Heart right ventricle (tissue), 16 donors: ENCODE results near the gene PCDHA5. TPM values are rescaled to one million over a fixed set of nuclear protein-coding genes. Genes with fewer than 3 reads are reported as not detected.
"Not testable (repeated sequence)": the region's sequence is repeated elsewhere in the genome, so short reads cannot be mapped to it uniquely, and the experiment has no call there.

Source experiments
- ATAC-seq, 8 donors: fragments of 200-7000 bp; cut with Tn5 transposase; one replicate each; pipeline ENCODE4 v1.9.1; 2020; ENCODE audit warnings: mild to moderate bottlenecking in 8 of 8, moderate library complexity in 8 of 8, moderate number of reproducible peaks in 1 of 8
- DNase-seq, 2 donors: peaks; one replicate each; pipeline ENCODE4 v3.0.0-alpha.2; 2020
- H3K27ac ChIP-seq, 10 donors: fragments of 200-600 bp; sonication (generic) in 2 of 10; one replicate each; pipeline versions ENCODE4 v1.5.0 to v1.8.0; 2020 to 2022; ENCODE audit warnings: mild to moderate bottlenecking in 3 of 10
- H3K27me3 ChIP-seq, 7 donors: fragments of 200-600 bp; one replicate each; pipeline ENCODE4 v1.8.0; 2021 to 2022; ENCODE audit warnings: mild to moderate bottlenecking in 2 of 7
- H3K36me3 ChIP-seq, 9 donors: fragments of 200-600 bp; sonication (generic) in 1 of 9; one replicate each; pipeline versions ENCODE4 v1.5.0 to v1.8.0; 2020 to 2022; ENCODE audit warnings: mild to moderate bottlenecking in 2 of 9
- H3K4me1 ChIP-seq, 9 donors: fragments of 200-600 bp; sonication (generic) in 1 of 9; one replicate each; pipeline versions ENCODE4 v1.5.0 to v1.8.0; 2020 to 2022; ENCODE audit warnings: mild to moderate bottlenecking in 4 of 9
- H3K4me3 ChIP-seq, 10 donors: fragments of 200-600 bp; sonication (generic) in 2 of 10; one replicate each; pipeline versions ENCODE4 v1.5.0 to v1.8.0; 2020 to 2022; ENCODE audit warnings: mild to moderate bottlenecking in 7 of 10, moderate library complexity in 2 of 10
- H3K9me3 ChIP-seq, 11 donors: fragments of 200-600 bp in 10 of 11; sonication (generic) in 2 of 11; one replicate each; pipeline versions ENCODE4 v1.5.0 to v1.8.0; 2013 to 2022; ENCODE audit warnings: mild to moderate bottlenecking in 2 of 11, control low read depth in 1 of 11, moderate library complexity in 1 of 11
- CTCF ChIP-seq, 9 donors: fragments of 200-600 bp; sonication (generic) in 2 of 9; IDR thresholded peaks; one replicate each; pipeline versions ENCODE4 v1.5.0 to v1.8.0; 2021 to 2022; ENCODE audit warnings: antibody characterized with exemption in 9 of 9, mild to moderate bottlenecking in 5 of 9, moderate library complexity in 1 of 9
- WGBS, 2 donors: extraction: QIAGEN DNeasy Blood & Tissue Kit; methylation state at CpG; one replicate each; pipeline ENCODE4 v1.1.7; 2013; ENCODE audit warnings: inconsistent platforms in 1 of 2; 5-methylcytosine and 5-hydroxymethylcytosine counted together
- intact Hi-C, 10 donors: fragments of 100-400 bp; cut with DNase I; formaldehyde crosslinking; loops; one replicate each; pipeline versions ENCODE4 v1.11.1 to v1.14.2; 2022
- polyA plus RNA-seq, 2 donors: library from polyadenylated mRNA; stranded (reverse); fragments of 200-250 nt; gene quantifications; one replicate each; pipeline ENCODE4 v1.2.3, GENCODE V29; 2013
- total RNA-seq, 10 donors: library from RNA; stranded (reverse); fragmentation: NEBNext Ultra II Directional in 3 of 10; extraction: Animal tissue kit (Norgen Biotek cat#: 25700) in 3 of 10; gene quantifications; one replicate each; pipeline versions ENCODE4 v1.2.1 to v1.2.4, GENCODE V29; 2021 to 2023
- donor health status: Arrhythmogenic right ventricular cardiomyopathy.
- donor health status: ischemic (EF 13 %, LVEDD 7.1; RV severe dilation, severe dysfunction).
- donor health status: healthy with polysubstance abuse.
- donor health status: DM: no; HTN: yes; CAD: no.
- donor health status: DM: no; HTN: no; CAD: no.
- donor health status: ischemic (EF 25% LVEDD 6.9; RV normal size, moderate dysfunction).
- donor health status: ischemic (EF 25% LVEDD 5.7; RV mildly dilated, moderate dysfunction).
- donor health status: healthy.
- donor health status: DM: yes; HTN: yes; CAD: no.
- donor health status: Ischemic cardiomyopathy.
- donor health status: ischemic (EF 35%, LVEDD 5.7; RV mildly dilated, moderate dysfunction).
- donor health status: nonischemic (EF 11% LVEDD 7.7; RV severe dilation, severe dysfunction).
- donor health status: DM: yes; HTN: yes; CAD: no.
- donor health status: PGD.
- donor health status: ischemic (EF 29% LVEDD 5.4; RV normal size, mild dysfunction).
- donor health status: nonischemic (EF 23%, LVEDD 6.1; RV moderate dilation, normal function).

PCDHA5 gene
- total and polyA plus RNA-seq, 12 donors = 0.07 to 0.11 (median 0.08) TPM; not detected in 8

- no peak for ATAC-seq
- Histone ChIP-seq H3K27ac (no peak overlapping the region), H3K4me1 (no peaks in the 10 kb centered on the region), H3K4me3 (no peak overlapping the region), H3K9me3 (peaks cover 0 to 99% (median 25%) of the 10 kb centered on the region in 11 donors), H3K27me3 (peaks cover 0 to 61% (median 37%) of the 10 kb centered on the region in 7 donors), H3K36me3 (no peaks in the 10 kb centered on the region)
- WGBS, 2 donors = 21 to 41% methylated on average over 2 of the region's 2 CpGs
- TF ChIP-seq CTCF (IDR thresholded peaks at IDR 0.05) = no peak
- intact Hi-C loops = no loop called here
- DNase-seq = no peak
Measured at GRCh38 chr5:140791089-140791488, 30.3 kb upstream of the PCDHA5 start.

- no peak within 1 kb of the TSS for H3K27ac ChIP-seq
- intact Hi-C loops = no loop called here
- peaks cover 0 to 91% (median 20%) of the 10 kb centered on the region in 11 donors for H3K9me3 ChIP-seq
- ATAC-seq (no peak), DNase-seq (no peak)
- no peaks in the 10 kb centered on the region for H3K4me1 ChIP-seq
- H3K36me3 ChIP-seq = no peaks in the 10 kb centered on the region
- TF ChIP-seq CTCF (IDR thresholded peaks at IDR 0.05) = peak in 2 of 9 donors; percentile 28 to 29
- H3K4me3 ChIP-seq = peak within 1 kb of the TSS in 2 of 10 donors; percentile 30 to 37
- H3K27me3 ChIP-seq = peaks cover 0 to 50% (median 18%) of the 10 kb centered on the region in 7 donors
- 14 to 15% methylated on average over 27 of the region's 27 CpGs for WGBS, 2 donors
Measured at GRCh38 chr5:140794595-140795258, 26.7 kb upstream of the PCDHA5 start, which contains the start of gene PCDHA2. PCDHA2 (plus strand) TSS chr5:140794852.

GRCh38 chr5:140795259-140795641, 26.2 kb upstream of the PCDHA5 start:
- WGBS, 2 donors = 16 to 19% methylated on average over 15 of the region's 15 CpGs
- Histone ChIP-seq H3K9me3 (peaks cover 0 to 86% (median 20%) of the 10 kb centered on the region in 11 donors), H3K4me1 (no peaks in the 10 kb centered on the region), H3K27me3 (peaks cover 0 to 54% (median 18%) of the 10 kb centered on the region in 7 donors), H3K27ac (no peak overlapping the region), H3K4me3 (peak overlapping the region in 2 of 10 donors; percentile 30 to 37), H3K36me3 (no peaks in the 10 kb centered on the region)
- intact Hi-C loops = no loop called here
- peak in 1 of 9 donors; percentile 14 for TF ChIP-seq CTCF (IDR thresholded peaks at IDR 0.05)
- DNase-seq (no peak), ATAC-seq (no peak)

- H3K4me1 ChIP-seq, DNase-seq, intact Hi-C loops, H3K4me3 ChIP-seq, ATAC-seq, H3K36me3 ChIP-seq, H3K27ac ChIP-seq: not testable (repeated sequence)
- 37 to 50% methylated on average over 59 to 72 of the region's 72 CpGs for WGBS, 2 donors
- Histone ChIP-seq H3K9me3 (peaks cover 0 to 84% (median 20%) of the 10 kb centered on the region in 11 donors), H3K27me3 (peaks cover 0 to 61% (median 21%) of the 10 kb centered on the region in 7 donors)
Measured at GRCh38 chr5:140796072-140796717, 25.2 kb upstream of the PCDHA5 start.
